GM12878 (cell line): ENCODE results near the gene PCDHA4.
"Not testable (repeated sequence)": the region's sequence is repeated elsewhere in the genome, so short reads cannot be mapped to it uniquely, and the experiment has no call there.

Experiments
- BRCA1 ChIP-seq: IDR thresholded peaks from 2 replicates; pipeline ENCODE4 v1.6.1; 2011; ENCODE audit warnings: low read depth, low read length, improper control_type of control experiment
- EZH2 ChIP-seq: IDR thresholded peaks from 2 replicates; pipeline ENCODE4 v1.6.1; 2012; ENCODE audit warnings: low read depth, mild to moderate bottlenecking, control low read depth, inconsistent platforms, low read length, borderline replicate concordance; ENCODE audit not compliant: control insufficient read depth
- HDGF ChIP-seq: fragments of 450-650 bp; IDR thresholded peaks from 2 replicates; pipeline ENCODE4 v1.6.1; 2016; ENCODE audit warnings: antibody characterized with exemption
- NFYB ChIP-seq: IDR thresholded peaks from 2 replicates; pipeline ENCODE4 v1.6.1; 2011; ENCODE audit warnings: low read depth, mild to moderate bottlenecking, low read length, improper control_type of control experiment, moderate library complexity; ENCODE audit not compliant: insufficient read depth
- POLR2AphosphoS5 ChIP-seq: IDR thresholded peaks from 2 replicates; pipeline ENCODE4 v1.6.1; 2011; ENCODE audit warnings: mild to moderate bottlenecking, low read length, inconsistent platforms

DNA sequence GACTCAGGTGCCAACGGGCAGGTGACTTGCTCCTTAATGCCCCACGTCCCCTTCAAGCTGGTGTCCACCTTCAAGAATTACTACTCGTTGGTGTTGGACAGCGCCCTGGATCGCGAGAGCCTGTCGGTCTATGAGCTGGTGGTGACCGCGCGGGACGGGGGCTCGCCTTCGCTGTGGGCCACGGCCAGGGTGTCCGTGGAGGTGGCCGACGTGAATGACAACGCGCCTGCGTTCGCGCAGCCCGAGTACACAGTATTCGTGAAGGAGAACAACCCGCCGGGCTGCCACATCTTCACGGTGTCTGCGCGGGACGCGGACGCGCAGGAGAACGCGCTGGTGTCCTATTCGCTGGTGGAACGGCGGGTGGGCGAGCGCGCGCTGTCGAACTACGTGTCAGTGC is 19.4 kb upstream of the PCDHA4 start:
- TF ChIP-seq HDGF, POLR2AphosphoS5, NFYB, EZH2, BRCA1: not testable (repeated sequence)
